ENCODE data around the gene PI4K2B.

DNA sequence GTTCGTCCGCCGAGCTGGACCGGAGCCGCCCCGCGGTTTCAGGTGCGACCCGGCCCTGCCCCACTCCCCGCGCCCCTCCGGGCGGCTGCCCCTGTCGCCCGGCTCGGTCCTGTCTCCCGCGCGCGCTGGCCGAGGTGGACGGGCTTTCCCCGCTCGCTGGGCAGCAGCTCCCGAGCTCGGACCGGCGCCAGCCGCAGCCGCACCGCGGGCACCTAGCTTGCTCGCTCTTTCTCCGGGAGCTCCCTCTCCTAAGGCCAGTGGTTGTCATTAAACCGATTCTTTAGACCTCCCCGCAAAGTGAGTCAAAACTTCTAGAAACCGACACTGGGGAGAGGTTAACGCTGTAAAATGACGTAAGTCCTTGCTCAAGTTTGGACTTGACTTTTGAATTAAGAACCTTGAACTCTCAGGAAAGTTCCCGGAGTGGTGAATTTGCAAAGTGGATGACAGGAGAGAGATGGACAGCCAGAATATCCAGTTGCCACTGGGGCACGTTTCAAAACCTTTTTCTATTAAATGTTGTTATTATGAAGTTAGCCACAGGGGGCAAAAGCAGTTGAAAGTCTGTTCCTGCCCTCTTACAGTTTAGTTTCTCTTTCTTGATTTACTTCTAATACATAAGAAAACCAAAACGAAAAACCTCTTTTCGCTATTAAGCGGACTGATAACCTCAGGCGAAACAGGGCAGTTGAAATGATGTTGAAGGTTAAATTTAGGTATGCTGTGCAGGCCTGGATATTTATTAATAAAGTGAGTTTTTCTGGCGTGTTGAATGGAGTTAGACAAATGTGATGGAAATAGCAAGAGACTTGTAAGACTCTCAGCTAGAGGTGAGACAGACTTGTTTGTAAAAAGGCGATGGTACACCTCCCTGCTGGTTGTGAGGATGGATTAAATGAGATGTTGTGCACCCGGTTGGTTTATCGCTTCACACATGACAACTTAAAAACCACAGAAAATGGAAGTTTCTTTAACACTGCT lies 847 bp downstream of the PI4K2B start:
- TF ChIP-seq RAD21 (IDR thresholded peaks at IDR 0.05) (peak; percentile 70 to 78), FOXA1 (IDR thresholded peaks at IDR 0.05) (peak; percentile 23), TAF1 (conservative IDR thresholded peaks at IDR 0.05) (no peak), JUND (IDR thresholded peaks at IDR 0.05) (peak; percentile 63 to 66), GABPA (IDR thresholded peaks at IDR 0.05 in 1 of 2, conservative IDR thresholded peaks at IDR 0.05 in 1 of 2) (peak in 1 of 2 donors; percentile 28), RXRA (IDR thresholded peaks at IDR 0.05) (peak; percentile 70 to 71), YY1 (IDR thresholded peaks at IDR 0.05) (peak; percentile 76), HNF4G (IDR thresholded peaks at IDR 0.05) (no peak), SP1 (IDR thresholded peaks at IDR 0.05) (peak; percentile 62)
- TF ChIP-seq, protein P1, sequence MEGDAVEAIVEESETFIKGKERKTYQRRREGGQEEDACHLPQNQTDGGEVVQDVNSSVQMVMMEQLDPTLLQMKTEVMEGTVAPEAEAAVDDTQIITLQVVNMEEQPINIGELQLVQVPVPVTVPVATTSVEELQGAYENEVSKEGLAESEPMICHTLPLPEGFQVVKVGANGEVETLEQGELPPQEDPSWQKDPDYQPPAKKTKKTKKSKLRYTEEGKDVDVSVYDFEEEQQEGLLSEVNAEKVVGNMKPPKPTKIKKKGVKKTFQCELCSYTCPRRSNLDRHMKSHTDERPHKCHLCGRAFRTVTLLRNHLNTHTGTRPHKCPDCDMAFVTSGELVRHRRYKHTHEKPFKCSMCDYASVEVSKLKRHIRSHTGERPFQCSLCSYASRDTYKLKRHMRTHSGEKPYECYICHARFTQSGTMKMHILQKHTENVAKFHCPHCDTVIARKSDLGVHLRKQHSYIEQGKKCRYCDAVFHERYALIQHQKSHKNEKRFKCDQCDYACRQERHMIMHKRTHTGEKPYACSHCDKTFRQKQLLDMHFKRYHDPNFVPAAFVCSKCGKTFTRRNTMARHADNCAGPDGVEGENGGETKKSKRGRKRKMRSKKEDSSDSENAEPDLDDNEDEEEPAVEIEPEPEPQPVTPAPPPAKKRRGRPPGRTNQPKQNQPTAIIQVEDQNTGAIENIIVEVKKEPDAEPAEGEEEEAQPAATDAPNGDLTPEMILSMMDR (IDR thresholded peaks at IDR 0.05; ENCODE audit: low read depth, low read length, missing input control): peak; percentile 55

Measured in liver (tissue), 3 donors.